Measurements from ENCODE around the gene SLC23A3. TPM values are rescaled to one million over a fixed set of nuclear protein-coding genes. Genes with fewer than 3 reads are reported as not detected.

SLC23A3 gene
- total and polyA plus RNA-seq, 9 of the 15 experiments (the other 6 are each of a cell fraction or from before 2014, with no cell fraction given) = 0.06 to 0.64 (median 0.16) TPM

GRCh38 chr2:219178377-219179175 lies 8.7 kb upstream of the SLC23A3 start (continued):
- TF ChIP-seq SIN3A (IDR thresholded peaks at IDR 0.05; ENCODE audit: borderline replicate concordance in 2 of 2, control insufficient read depth in 1 of 2, low read depth in 2 of 2, low read length in 2 of 2) = no peak
- TF ChIP-seq ZBTB33 (CRISPR knock-in tag; IDR thresholded peaks at IDR 0.05) = no peak
- TF ChIP-seq ARID4B (CRISPR knock-in tag; IDR thresholded peaks at IDR 0.05) = peak; percentile 82
- no peak for TF ChIP-seq IRF9 (tag; IDR thresholded peaks at IDR 0.05)
- peak; percentile 83 for TF ChIP-seq VEZF1 (CRISPR knock-in tag; IDR thresholded peaks at IDR 0.05)
- TF ChIP-seq HMGN3 (IDR thresholded peaks at IDR 0.05; ENCODE audit: borderline replicate concordance, extremely low read depth, insufficient read length, low read depth, low read length) = peak; percentile 9
- TF ChIP-seq PHF8 (IDR thresholded peaks at IDR 0.05; ENCODE audit: borderline replicate concordance, low read length) = peak; percentile 57; the same call in 1 of the 2 replicates
- TF ChIP-seq E2F1 (CRISPR knock-in tag; IDR thresholded peaks at IDR 0.05) = no peak
- no peak for TF ChIP-seq ZKSCAN1 (IDR thresholded peaks at IDR 0.05; ENCODE audit: low read depth, low read length)
- no peak for TF ChIP-seq ZNF766 (CRISPR knock-in tag; conservative IDR thresholded peaks at IDR 0.05)
- TF ChIP-seq PTBP1 (IDR thresholded peaks at IDR 0.05; ENCODE audit: low read depth, low read length) = no peak
- no peak for TF ChIP-seq TARDBP (IDR thresholded peaks at IDR 0.05)
